ENCODE measurements around the gene PAQR4.

- TF ChIP-seq POLR2A (IDR thresholded peaks at IDR 0.05; ENCODE audit: low read depth, low read length) (no peak), TAF1 (IDR thresholded peaks at IDR 0.05; ENCODE audit: borderline replicate concordance, low read depth, low read length) (no peak)
Measured at GRCh38 chr16:2936436-2937011, 32.6 kb upstream of the PAQR4 start.
